Measurements from ENCODE around the gene ARL3.

Gene ARL3

DNA sequence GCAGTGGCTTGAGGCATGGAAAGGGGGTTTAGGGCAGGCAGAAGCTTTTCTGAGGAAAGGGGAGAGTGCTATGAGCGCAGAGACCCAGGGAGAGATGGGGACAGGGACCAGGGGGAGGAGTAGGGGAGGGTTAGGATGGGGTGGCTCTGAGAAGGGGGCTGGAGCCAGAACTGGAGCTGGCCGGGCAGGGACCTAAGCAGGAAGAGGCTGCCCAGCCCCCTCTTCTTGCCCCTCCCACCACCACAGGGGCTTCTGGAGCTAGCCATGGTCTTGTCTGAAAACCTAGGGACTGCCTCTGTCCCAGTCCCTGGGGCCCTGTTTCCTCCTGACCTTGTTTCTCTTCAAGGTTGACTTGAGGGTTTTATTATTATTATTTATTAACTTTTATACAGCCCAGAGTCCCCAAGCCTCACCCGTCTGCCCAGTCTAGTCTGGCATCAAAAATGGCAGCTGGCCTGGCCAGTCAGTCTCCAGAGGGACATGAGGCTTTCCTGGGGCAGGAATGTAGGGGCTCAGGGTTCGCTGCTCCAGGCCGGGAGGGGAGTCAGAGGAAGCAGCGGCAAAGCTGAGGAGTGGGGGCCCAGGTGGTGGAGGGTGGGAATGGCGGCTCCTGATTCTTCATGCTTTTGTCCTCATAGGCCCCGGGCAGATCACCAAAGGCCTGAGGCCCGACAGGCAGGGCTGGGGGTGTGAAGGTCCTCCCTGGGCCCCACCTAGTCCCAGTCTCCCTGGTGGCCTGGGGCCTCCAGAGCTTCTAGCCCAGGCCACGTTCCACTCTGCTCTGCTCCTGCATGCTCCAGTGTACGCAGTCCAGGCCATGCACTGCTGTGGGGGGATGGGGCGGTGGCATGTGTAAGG is 64.2 kb downstream of the ARL3 start:
- DNase-seq = no peak

DNA sequence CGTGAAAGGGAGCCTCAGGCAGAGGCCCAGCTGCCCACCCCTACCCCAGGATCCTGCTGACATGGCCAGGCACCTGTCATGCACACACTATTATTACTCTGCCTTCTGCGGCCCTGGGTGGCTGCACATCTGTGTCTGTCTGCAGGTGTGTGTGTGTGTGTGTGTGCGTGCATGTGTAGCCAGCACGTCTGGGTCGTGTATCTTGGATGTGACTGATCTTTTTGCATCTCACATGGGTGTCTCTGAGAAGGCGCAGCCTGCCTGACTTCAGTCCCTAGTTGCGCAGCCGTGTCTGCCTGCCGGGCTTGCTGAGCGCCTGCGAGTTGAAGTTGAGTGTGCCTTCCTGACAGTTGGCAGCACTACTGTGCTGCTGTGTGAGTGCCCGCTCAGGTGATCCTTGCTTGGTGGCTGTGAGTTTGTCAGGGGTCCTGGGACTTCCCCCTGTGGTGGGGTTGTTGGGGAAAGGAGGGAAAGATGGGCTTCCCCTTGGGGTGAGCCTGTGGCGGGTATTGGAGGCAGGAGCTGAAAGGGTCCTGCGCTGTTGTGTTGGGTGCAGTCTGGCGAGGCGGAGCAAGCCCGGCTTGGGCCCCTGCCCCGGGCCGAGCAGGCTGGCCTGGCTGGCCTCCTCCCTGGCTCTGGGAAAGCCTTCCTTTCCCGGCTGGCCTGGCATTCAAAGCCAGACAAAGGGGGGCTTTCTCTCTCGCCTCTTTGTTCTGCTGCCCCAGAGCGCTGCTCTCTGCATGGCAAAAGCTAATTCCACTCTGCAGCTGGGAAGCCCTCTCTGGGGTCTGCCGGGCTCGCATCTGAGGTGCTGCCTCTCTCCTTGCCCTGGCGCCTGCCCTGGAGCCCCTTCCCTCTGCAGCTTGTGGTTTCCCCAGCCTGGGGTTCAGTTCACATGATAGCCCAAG is 65.1 kb downstream of the ARL3 start:
- peak; percentile 72 for DNase-seq

DNA sequence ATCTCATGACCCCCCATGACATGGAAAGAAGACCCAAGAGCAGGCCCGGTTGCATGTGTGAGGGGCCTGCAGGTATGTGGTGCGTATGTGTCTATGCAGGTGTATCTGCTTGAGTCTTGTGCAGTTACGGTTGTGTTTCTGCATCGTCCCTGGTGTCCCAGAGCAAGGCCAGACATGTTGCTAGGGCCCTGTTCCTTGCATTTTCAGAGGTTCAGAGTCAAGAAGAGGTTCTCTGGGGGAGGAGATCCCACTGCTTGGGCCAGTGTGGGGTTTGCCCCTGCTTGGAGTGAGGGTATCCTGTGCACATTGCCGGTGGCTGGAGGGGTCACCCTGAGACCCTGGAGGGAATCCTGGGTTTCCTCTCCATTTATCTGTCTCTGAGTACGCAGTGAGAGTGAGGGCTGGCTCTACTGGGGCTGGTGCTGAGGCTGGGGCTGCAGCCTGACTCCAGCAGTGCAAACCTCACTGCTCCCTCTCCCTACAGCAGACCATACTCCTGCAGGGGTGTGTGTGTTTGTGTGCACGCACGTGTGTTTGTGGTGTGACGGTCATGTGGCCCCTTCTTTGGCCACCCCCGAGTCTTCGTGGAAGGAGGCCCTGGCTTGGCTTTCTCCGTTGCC is 65.8 kb downstream of the ARL3 start:
- no peak for DNase-seq

DNA sequence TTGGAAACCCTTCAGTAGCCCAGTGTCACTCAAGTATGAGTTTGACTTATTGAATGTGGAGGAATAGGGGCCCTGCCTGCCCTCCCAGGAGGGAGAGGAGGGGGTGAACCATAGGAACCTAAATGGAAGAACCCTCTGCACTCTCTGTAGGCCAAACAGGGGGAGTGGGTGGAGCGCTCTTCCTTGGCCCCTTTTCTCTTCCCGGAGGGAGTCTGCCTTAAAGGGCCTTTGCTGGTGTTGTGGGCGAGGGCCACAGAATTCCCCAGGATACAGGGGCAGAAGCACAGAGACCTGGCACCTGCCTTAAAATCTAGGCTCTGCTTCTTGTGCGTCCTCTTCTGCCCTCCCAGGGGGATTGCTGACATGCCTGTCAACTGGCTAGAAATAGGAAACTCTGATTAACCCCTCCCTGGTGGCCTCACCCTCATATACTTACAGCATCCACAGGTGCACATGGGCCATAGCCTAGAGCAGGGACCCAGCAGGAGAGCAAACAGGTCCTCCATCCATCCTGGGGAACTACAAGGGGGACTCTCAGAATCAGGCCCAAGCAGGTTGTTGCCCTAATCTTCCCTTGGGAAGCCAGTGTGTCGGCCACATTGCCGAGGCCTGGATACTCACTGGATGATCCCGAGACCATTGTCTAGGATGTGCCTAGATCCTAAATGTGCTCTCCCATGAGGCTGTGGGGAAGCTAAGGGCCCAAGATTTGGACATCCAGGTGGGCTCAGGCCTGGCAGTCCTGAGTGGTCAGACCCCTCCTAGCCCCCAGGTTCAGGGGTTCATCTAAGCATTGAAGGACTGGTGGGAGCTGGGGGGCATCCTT is 66.5 kb downstream of the ARL3 start:
- DNase-seq = no peak

DNA sequence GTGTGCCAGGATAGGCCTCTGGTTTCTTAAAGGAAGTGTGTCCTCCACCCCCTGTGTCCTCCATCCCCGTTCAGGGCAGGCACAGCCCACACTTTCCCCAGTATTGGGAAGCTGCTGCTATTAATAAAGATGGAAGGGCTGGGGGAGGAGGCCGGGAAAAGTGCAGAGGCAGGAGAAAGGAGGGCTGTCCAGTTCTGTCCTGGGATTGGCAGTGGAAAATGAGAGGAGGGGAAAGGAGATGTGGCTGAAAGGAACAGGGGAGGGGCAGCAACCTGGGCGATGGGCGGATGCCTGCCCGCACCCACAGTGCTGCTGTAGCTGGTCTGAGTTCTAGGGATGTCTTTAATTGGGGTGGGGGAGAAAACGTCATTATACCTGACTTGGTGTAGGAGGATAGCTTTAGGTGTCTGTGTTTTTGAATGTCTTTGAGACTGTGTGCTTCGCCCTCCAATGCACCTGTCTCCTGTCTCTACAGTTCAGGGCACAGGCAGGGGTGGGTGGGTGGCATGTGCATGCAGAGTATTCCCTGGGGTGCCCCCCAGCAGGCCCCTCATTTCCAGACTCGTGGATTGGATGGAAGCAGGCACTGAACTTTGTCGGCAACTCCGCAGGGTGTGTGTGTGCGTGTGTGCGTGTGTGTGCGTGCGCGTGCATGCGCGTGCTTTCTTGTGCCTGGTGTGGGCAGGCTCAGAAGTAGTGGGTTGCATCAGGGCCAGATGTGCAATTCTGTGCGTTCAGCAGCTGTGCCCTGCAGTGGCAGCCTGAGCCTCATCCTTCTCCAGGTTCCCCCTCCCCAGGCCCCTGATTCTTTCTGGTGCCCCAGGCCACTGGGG is 67.4 kb downstream of the ARL3 start:
- DNase-seq = peak; percentile 82

DNA sequence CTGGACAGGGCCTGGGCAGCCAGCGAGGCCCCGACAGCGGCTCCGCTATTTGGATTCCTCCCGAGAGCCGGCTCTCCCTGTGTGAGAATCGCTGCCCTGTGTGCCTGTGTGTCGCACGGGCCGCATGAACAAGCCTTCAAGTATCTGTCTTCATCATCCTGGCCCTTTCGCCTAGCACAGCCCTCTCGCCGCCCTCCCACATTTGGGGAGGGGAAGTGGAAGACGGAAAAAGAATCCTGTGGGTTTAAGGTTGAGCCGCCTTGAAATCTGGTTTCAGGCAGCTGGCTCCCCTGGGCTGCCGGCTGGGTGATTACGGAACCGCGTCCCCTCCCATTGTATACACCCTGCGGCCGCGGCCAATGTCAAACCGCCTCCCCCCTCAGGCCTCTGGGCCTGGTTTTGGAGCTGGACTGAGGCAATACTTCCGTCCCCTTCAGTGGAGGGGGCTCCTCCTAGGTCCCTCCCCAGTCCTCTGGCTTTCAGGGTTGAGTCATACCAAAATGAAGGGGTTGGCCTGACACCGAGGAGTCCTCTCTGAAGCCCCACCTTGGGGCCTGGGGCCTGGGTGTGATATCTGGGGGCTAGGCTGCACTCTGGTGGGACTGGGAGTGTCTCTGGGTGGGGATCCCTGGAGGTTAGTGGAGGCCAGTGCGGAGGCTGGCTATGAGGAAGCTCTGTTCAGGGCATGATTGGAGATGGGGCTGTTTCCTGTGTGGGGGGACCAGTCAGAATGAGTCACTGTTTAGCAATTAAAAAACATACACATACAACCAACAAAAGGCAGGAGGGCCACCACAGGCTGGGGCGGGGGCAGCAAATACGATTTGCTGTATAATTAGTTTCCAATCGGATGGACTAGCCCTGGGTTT is 68.2 kb downstream of the ARL3 start:
- DNase-seq = peak; percentile 90

DNA sequence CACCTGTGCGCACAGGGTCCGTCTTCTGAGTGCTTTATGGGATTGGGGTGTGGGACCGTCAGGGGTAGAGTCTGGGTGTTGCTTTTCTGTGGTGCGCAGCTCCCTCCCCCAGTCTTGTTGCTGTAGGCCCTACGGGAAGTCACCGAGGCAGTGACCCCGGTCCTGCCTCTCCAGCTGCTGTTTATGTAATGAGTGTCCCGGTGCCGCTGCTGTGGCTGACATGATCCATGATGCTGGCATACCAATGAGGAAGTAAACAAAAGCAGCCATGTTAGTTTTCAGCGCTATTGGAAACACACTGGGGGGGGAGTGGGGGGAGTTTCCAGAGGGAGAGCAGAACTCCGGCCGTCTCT is 68.8 kb downstream of the ARL3 start:
- DNase-seq = peak; percentile 79

DNA sequence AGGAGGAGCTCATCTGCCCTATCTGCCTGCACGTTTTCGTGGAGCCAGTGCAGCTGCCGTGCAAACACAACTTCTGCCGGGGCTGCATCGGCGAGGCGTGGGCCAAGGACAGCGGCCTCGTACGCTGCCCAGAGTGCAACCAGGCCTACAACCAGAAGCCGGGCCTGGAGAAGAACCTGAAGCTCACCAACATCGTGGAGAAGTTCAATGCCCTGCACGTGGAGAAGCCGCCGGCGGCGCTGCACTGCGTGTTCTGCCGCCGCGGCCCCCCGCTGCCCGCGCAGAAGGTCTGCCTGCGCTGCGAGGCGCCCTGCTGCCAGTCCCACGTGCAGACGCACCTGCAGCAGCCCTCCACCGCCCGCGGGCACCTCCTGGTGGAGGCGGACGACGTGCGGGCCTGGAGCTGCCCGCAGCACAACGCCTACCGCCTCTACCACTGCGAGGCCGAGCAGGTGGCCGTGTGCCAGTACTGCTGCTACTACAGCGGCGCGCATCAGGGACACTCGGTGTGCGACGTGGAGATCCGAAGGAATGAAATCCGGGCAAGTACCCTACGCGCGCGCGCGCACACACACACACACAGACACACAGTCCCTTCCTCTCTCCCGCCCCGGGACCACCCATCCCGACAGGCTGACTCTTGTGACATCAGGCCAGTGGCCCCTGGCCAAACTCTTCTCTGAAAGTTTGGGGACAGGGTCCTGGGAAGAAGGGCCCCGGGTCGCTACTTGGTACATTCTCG is 69.4 kb downstream of the ARL3 start:
- DNase-seq = peak; percentile 93

DNA sequence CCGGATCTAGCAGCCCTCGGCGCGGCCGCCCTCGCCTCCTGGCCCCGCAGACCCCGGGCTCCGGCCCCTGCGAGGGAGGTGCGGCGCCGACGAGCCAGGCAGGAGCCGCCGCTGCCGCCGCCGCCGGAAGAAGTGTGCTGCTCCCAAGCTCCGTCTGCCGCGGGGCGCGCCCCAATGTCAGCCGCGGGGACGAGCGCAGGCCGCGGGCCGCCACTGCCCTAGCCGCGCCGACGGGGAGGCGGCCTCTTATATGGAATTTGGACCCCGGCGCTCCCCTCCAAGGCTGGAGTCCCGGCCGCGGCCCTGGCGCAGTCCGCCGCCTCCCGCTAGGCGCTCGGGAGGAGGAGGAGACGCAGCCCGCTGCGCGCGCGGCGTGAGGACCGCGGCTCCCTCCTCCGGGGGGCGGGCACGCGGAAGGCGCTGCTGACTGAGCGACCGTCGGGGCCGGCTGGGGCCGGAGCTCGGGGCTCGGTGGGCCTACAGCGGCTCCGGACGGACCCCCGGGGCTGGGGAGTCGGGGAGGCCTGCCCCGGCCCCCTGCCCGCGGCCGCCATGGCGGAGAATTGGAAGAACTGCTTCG is 70.0 kb downstream of the ARL3 start, which contains the start of gene TRIM8:
TSS of gene TRIM8 (plus strand) at position 414 of the 580 bp plus-strand sequence. CDS start at position 553, 139 bp downstream.
- peak; percentile 86 for DNase-seq

DNA sequence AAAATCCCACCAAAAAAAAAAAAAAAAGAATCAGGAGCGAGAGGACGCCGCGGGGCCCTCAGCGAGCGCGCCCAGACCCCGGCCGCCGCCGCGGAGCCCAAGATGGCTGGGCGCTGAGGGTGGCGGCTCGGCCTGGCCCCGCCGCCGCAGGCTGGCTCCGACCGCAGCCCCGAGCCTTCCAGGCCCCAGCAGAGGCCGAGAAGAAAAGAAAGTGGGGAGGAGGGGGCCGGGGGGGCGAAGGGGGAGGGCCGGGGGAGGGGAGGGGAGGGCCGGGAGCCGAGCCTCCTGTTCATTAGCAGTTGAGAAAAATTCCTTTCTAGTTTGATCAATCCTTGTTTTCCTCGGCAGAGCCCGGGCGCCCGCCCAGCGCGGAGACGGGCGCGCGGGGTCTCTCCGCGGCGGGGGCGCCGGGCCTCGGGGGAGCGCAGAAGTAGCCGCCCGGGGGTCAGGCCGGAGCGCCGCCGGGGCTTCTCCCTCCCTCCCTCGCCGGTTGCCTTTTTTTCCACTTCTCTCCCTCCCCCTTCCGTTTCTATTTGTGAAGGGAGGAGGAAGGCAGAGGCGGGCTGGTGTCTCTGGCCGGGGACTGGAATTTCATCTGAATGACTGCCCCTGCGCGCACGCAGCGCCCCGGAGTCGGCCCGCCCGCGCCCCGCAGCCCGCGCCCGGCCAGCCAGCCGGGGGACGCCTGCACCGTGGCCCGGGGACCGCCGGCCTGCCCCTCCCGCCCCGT is 70.7 kb downstream of the ARL3 start:
- peak; percentile 82 for DNase-seq

DNA sequence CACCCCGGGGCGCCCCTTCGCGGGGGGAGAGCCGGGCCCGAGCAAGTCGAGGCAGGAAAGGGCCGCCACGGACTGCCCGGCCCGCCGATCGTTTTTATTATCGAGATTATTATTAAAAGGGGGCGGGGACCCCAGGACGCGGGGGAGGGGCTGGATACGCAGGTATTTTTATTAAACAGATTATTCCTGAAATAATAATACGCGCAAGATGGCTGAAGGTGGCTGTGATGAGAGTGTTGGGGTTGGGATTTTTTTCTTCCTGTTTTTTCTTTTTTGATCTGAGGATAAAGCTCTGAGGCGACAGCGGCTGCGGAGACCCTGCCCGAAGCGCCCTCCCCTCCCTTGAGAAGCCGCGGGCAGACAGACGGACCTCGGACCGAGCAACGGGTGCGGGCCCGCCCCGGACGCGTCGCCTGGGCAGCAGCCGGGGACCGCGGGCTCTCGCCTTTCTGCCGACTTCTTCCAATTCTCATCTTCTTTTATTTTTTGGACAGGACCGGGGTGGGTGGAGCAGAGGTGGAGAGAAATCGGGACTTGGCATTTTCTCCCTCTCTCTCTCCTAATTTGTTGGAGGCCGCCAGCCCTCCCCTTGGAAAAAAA is 71.4 kb downstream of the ARL3 start:
- DNase-seq = peak; percentile 85

DNA sequence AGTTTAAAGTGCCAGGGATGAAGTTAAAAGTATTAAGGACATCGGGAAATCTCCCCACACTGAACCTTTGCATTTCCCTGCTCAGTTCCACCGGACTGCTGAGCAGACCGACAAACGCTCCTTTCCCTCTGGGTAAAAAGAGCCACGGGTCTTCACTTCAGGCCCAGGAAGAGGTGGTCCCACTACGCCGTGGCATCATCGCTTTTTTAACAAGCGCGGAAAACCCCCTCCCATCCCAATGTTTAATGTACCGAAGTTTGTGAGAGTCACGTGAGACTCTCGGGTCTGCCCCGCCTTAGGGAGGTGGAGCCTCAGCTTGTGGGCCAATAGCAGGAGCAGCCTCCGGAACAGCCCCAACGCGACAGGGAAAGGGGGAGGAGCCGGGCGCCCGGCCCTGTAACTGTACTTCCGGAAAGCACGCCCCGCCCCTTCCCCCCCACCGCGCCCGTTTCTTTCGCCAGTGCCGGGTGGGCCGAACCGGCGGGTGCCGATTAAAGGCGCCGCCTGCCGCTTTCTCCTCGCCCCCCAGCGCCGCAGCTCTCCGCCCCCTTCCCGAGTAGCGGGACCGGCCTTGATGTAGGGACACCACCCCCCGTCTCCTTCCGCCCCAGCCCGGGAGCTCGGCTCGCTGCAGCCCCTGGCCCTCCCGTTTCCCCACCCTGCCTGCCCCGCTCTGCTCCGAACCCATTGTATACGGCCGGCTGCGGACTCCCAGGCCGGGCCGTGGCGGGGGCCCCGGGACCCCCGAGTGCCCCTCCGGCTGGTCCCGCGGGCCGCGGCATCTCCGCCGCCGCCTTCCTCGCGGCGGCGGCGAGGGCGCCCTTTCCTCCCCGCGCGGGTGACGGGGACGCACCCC is 72.1 kb downstream of the ARL3 start:
- DNase-seq = peak; percentile 99

DNA sequence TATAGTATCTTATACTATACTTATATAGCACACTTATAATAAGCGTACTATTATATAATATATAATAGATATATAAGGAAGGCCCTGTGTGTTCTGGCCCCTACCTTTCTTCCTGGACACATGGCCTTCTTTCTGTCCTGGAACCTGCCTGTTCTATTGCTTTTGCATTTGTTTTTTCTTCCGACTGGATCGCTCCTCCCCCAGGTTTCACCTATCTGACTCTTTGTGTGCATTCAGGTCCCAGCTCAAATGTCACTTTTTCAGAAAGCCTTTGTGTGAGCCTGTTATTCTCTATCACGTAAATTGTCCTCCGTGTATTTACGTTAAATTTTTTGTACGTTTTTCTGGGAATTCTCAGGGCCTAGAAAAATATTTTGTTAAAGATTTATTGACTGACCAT is 72.8 kb downstream of the ARL3 start:
- DNase-seq = no peak

DNA sequence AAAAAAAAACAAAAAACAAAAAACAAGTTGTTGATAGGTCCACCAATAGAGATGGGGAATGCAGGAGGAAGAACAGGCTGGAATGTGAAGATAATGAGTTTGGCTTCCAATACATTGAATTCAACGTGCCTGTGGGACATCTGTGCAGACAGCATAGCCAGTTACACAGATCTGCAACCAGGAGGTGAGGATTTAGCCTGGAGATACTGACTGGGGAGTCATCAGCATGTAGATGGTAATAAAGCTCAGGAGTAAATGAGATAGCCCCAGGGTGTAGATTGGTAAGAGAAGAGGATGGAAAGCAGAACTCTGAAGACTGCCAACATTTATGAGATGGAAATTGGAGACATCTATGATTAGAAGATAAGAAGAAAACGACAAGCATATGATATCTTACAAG is 74.7 kb downstream of the ARL3 start:
- no peak for DNase-seq

DNA sequence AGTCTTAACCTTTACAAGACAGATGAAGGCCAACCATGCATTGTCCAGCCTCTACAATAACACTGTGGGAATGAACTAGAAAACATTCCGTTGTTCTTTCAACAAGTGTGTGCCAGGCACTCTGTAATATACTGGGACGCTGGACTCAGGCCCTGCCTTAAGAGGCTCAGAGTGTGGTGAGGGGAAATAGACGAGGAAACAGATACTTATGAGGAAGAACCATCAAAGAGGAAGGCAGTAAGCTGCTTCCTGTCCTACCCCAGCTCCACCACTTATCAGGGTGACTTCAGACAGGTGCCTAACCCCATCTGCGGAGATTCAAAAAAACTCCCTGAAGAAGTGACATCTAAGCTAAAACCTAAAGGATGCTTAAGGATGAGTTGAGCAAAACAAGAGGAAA is 78.8 kb downstream of the ARL3 start:
- no peak for DNase-seq

DNA sequence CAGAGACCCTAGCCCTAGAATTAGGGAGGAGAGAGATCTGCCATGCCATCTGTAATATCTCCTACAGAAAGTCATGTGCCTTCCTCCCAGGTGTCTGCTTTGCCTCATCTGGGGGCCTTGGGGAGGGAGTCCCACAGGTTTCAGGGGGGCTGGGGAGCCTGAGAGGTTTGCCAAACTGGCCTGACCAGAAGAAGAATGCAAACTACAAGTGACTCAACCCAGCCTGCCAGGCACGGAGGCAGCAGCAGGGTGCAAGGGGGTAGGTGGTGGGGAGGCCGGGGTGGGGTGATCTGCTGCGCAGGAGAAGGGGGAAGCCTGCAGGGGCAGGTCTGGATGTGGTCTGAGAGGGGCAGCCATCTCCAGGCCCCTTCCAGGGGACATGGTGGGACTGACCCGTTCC is 79.5 kb downstream of the ARL3 start:
- no peak for DNase-seq

DNA sequence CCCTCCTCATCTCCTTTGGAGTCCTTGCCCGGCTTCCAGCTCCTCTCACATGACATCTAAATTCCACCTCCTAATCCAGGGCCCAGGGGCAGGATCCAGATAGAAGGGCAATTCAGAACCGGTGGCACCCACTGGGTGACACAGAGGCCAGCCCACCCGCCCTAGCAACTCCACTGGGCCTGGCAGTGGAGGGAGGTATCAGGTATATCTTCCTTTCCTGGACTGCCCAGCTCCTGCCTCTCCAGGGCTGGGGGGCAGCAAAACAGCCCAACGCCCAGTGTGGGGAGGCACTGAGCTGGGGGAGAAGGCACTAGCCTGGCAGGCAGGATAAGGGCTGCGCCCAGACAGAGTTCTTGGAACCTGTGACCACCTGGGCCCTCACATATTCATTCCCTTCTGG is 80.3 kb downstream of the ARL3 start:
- no peak for DNase-seq
